ENCODE measurements around the gene SLC25A40. TPM values are rescaled to one million over a fixed set of nuclear protein-coding genes. Genes with fewer than 3 reads are reported as not detected.

The SLC25A40 gene
- total and polyA plus RNA-seq, 2 of the 13 experiments (the other 11 are each of a cell fraction or from before 2014, with no cell fraction given): 12.9 to 13.6 TPM

DNA sequence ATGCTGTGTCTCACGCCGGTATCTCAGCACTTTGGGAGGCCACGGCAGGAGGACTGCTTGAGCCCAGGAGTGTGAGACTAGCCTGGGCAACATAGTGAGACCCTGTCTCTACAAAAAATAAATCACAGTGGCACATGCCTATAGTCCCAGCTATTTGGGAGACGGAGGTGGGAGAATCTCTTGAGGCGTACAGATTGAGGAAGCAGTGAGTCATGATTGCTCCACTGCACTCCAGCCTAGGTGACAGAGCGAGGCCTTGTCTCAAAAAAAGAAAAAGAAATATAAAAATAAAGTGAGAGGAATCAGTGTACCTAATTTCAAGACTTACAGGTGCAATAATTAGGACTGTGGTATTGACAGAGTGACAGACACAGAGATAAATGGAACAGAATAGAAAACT lies 23.9 kb downstream of the SLC25A40 start (continued):
- TF ChIP-seq HDAC6 (IDR thresholded peaks at IDR 0.05; ENCODE audit: low read depth, low read length) (no peak), SRY (CRISPR knock-in tag; IDR thresholded peaks at IDR 0.05) (no peak)
- TF ChIP-seq, protein P1, sequence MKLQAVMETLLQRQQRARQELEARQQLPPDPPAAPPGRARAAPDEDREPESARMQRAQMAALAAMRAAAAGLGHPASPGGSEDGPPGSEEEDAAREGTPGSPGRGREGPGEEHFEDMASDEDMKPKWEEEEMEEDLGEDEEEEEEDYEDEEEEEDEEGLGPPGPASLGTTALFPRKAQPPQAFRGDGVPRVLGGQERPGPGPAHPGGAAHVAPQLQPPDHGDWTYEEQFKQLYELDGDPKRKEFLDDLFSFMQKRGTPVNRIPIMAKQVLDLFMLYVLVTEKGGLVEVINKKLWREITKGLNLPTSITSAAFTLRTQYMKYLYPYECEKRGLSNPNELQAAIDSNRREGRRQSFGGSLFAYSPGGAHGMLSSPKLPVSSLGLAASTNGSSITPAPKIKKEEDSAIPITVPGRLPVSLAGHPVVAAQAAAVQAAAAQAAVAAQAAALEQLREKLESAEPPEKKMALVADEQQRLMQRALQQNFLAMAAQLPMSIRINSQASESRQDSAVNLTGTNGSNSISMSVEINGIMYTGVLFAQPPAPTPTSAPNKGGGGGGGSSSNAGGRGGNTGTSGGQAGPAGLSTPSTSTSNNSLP (IDR thresholded peaks at IDR 0.05; ENCODE audit: low read depth, low read length): no peak
- TF ChIP-seq, protein P2, sequence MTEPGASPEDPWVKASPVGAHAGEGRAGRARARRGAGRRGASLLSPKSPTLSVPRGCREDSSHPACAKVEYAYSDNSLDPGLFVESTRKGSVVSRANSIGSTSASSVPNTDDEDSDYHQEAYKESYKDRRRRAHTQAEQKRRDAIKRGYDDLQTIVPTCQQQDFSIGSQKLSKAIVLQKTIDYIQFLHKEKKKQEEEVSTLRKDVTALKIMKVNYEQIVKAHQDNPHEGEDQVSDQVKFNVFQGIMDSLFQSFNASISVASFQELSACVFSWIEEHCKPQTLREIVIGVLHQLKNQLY (CRISPR knock-in tag; IDR thresholded peaks at IDR 0.05): no peak

DNA sequence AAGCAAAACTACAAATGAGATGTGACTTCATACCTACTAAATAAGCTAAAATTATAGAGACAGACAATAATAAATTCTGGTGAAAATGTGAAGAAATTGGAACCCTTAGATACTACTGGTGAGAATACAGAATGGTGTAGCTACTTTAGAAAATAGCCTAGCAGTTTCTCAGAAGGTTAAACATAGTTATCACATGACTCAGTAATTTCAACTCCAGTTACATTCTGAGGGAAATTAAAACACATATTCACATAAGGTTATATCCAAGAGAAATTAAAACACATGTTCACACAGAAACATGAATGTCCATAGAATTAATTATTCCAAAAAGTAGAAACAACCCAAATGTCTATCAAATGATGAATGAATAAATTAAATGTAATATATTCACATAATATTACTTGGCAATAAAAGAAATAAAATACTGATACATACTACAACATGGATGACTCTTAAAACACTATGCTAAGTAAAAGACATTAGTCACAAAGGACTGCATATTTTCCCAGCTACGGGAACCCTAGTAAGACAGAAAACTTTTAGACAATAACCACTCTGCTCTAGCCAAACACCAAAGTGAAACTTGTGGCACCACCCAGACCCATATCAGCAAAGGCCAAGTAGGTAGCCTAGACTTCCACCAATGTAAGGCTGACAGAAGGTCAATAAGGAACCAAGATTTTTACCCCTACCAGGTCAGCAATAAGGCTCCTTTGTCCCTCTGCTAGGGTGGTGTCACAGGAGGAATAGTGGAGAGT lies 25.1 kb downstream of the SLC25A40 start:
- ATAC-seq (no peak), DNase-seq (ENCODE audit: low spot score) (no peak), FAIRE-seq (no peak)
- no peak overlapping the region for H2AFZ ChIP-seq (ENCODE audit: low read length)
- TF ChIP-seq, protein P3, sequence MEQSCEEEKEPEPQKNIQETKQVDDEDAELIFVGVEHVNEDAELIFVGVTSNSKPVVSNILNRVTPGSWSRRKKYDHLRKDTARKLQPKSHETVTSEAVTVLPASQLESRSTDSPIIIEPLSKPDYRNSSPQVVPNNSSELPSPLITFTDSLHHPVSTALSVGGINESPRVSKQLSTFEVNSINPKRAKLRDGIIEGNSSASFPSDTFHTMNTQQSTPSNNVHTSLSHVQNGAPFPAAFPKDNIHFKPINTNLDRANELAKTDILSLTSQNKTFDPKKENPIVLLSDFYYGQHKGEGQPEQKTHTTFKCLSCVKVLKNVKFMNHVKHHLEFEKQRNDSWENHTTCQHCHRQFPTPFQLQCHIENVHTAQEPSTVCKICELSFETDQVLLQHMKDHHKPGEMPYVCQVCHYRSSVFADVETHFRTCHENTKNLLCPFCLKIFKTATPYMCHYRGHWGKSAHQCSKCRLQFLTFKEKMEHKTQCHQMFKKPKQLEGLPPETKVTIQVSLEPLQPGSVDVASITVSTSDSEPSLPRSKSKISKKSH (CRISPR knock-in tag; IDR thresholded peaks at IDR 0.05; ENCODE audit: borderline replicate concordance): no peak
- TF ChIP-seq SCMH1 (CRISPR knock-in tag; IDR thresholded peaks at IDR 0.05; ENCODE audit: borderline replicate concordance) (no peak), SP2 (CRISPR knock-in tag; IDR thresholded peaks at IDR 0.05) (no peak), KDM1A (CRISPR knock-in tag; IDR thresholded peaks at IDR 0.05) (no peak)
- H3K4me1 ChIP-seq (ENCODE audit: insufficient read depth, low read length): no peaks in the 10 kb centered on the region
- 94% methylated on average over 1 of the region's 1 CpG for WGBS (ENCODE audit: low lambda C conversion rate)
- CTCF ChIA-PET (ENCODE audit: low intra/inter-chr PET ratio, low total read pairs): no interaction called here
- no peaks in the 10 kb centered on the region for H3K9me3 ChIP-seq (ENCODE audit: low read length)
- no peaks in the 10 kb centered on the region for H4K20me1 ChIP-seq (ENCODE audit: insufficient read depth, low read length)
- H3K4me2 ChIP-seq (ENCODE audit: low read depth, low read length): no peak overlapping the region
- H3K36me3 ChIP-seq (replicated peaks in 1 of 2; ENCODE audit: control insufficient read depth in 1 of 2, insufficient read depth in 2 of 2, low read length in 2 of 2): peaks cover 2 to 26% of the 10 kb centered on the region in 2 experiments; a peak in 2 of 5 replicates
- POLR2A ChIA-PET: no interaction called here
- no peak overlapping the region for H3K4me3 ChIP-seq (replicated peaks in 1 of 3; ENCODE audit: insufficient read depth in 1 of 3, low read depth in 2 of 3, low read length in 3 of 3)
- in situ Hi-C loops (cut with HindIII; ENCODE audit: extremely low pct_ligation_motif_present, low pct_unique_long_range_greater_than_20kb) (no loop called here), intact Hi-C loops (cut with micrococcal nuclease; ENCODE audit: unreplicated experiment) (no loop called here)
- no peak overlapping the region for H3K9ac ChIP-seq (ENCODE audit: insufficient read depth, low read depth, low read length)
- no peaks in the 10 kb centered on the region for H3K27me3 ChIP-seq (ENCODE audit: control insufficient read depth in 1 of 2, insufficient read depth in 2 of 2, low read length in 2 of 2)
- BruUV-seq (replicated peaks): no TSS peak
- no peak overlapping the region for H3K27ac ChIP-seq (ENCODE audit: extremely low read length, insufficient read depth, low read length)
- H3K79me2 ChIP-seq (ENCODE audit: insufficient read depth, low read length): no peaks in the 10 kb centered on the region

Data from HepG2 (cell line).